Measurements from ENCODE around the gene THSD7B.

THSD7B gene

DNA sequence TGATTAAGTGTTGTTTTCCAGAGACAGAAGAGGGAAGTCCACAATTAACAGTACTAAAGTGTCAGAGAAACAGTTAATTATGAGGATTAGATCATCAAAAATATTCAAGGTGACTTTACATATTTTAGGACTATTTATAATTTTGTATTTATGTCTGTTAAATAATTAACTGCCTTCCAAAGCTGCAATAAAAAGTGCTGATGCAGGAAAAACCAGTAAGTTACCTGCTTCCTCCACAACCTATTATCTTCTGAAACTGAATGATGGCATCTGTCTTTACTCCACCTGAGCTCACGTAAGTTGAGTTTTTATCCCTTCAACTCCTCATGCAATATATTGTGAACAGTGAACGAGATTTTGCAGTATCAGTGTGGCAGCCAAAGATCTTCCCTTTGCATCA is 570.7 kb downstream of the THSD7B start:
- H3K36me3 ChIP-seq (ENCODE audit: insufficient read depth, low read length) = no peaks in the 10 kb centered on the region
- no peak overlapping the region for H3K4me2 ChIP-seq (ENCODE audit: low read length)
- no peak overlapping the region for H3K9ac ChIP-seq (ENCODE audit: low read depth, low read length)
- no peak overlapping the region for H3K4me3 ChIP-seq (ENCODE audit: low read length)
- H3K27me3 ChIP-seq (ENCODE audit: control insufficient read depth, insufficient read depth, low read length) = no peaks in the 10 kb centered on the region
- H3K9me3 ChIP-seq (replicated peaks; ENCODE audit: low read length) = no peaks in the 10 kb centered on the region
- peaks cover 7% of the 10 kb centered on the region for H3K4me1 ChIP-seq (ENCODE audit: control insufficient read depth, insufficient read depth, low read length)

DNA sequence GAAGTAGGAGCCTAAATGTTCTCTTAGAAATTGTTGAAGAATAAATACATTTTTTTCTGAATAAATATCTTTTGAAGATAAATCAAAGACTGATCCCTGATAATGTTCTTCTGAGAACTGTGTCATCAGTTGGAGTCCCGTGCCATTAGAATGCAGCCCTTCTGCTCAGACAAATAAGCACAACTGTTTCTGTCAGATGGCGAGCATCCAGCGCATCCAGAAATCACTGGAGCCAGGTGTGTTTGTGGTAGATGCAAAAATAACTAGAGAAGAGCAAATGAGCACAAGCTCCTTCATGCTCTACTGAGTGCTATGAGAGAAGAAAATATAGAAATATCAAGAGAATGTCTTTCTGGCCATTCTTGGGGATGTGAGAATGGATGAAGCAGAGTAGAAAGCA is 573.7 kb downstream of the THSD7B start:
- Histone ChIP-seq H3K4me1 (ENCODE audit: control insufficient read depth, insufficient read depth, low read length) (no peaks in the 10 kb centered on the region), H3K36me3 (ENCODE audit: insufficient read depth, low read length) (no peaks in the 10 kb centered on the region), H3K4me2 (ENCODE audit: low read length) (no peak overlapping the region), H3K27me3 (ENCODE audit: control insufficient read depth, insufficient read depth, low read length) (no peaks in the 10 kb centered on the region), H3K9me3 (replicated peaks; ENCODE audit: low read length) (no peaks in the 10 kb centered on the region), H3K9ac (ENCODE audit: low read depth, low read length) (no peak overlapping the region), H3K4me3 (ENCODE audit: low read length) (no peak overlapping the region)

DNA sequence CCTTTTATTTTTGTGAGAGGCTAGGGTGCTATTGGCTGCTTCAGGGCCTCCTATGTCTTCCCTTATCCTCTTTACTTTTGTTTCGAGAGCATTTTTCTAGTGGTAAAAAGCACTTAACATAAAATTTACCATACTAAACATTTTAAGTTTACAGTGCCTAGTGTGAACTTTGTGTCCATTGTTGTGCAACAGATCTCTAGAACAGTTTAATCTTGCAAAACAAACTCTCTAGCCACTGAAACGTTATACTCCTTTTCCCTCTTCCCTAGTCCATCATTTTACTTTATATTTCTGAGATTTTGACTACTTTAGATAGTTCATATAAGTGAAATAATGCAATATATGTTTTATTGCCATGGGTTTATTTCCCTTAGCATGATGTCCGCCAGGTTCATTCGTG is 580.6 kb downstream of the THSD7B start:
- H3K4me3 ChIP-seq (ENCODE audit: low read length) = no peak overlapping the region
- H3K9me3 ChIP-seq (replicated peaks; ENCODE audit: low read length) = no peaks in the 10 kb centered on the region
- no peaks in the 10 kb centered on the region for H3K4me1 ChIP-seq (ENCODE audit: control insufficient read depth, insufficient read depth, low read length)
- H3K27me3 ChIP-seq (ENCODE audit: control insufficient read depth, insufficient read depth, low read length) = no peaks in the 10 kb centered on the region
- H3K9ac ChIP-seq (ENCODE audit: low read depth, low read length) = no peak overlapping the region
- no peak overlapping the region for H3K4me2 ChIP-seq (ENCODE audit: low read length)
- no peaks in the 10 kb centered on the region for H3K36me3 ChIP-seq (ENCODE audit: insufficient read depth, low read length)

DNA sequence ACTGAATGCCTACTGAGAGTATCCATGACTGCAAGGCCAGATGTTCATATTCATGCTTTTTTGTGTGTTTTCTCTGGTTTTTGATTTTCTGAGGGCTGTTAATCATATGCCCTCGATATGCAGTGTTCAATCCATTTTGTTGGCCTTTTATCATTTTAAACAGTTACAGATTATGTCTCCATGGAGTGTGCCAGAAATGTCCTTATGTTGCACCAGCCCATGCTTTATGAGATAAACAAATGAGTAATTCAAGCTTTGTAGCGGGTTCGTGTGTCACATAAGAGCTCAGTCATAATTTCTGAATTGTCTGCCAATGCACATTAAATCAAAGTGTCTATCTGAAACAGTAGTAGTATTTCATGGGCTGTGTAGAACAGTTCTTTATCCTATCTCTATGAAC is 583.0 kb downstream of the THSD7B start:
- Histone ChIP-seq H3K4me3 (ENCODE audit: low read length) (no peak overlapping the region), H3K4me2 (ENCODE audit: low read length) (no peak overlapping the region), H3K9ac (ENCODE audit: low read depth, low read length) (no peak overlapping the region), H3K4me1 (ENCODE audit: control insufficient read depth, insufficient read depth, low read length) (no peaks in the 10 kb centered on the region), H3K27me3 (ENCODE audit: control insufficient read depth, insufficient read depth, low read length) (no peaks in the 10 kb centered on the region), H3K36me3 (ENCODE audit: insufficient read depth, low read length) (no peaks in the 10 kb centered on the region), H3K9me3 (replicated peaks; ENCODE audit: low read length) (no peaks in the 10 kb centered on the region)

DNA sequence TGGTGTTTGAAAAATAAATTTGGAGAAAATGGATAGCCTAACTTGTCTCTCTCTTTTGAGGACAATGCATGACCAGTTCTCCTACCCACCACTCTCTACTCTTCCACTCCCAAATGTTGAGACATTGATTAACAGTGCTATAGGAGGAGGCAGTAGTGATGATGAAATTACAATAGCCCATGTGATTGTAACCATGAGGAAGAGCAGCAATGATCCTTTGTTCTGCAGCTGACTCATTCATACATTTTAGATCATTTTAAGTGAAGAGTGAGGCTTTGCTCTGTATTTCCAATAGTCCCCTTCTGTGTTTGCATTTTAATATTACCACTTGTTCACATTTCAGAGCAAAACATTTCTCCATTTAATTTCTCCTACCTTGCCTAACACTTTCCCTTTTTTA is 592.3 kb downstream of the THSD7B start:
- H3K9ac ChIP-seq (ENCODE audit: low read depth, low read length) = no peak overlapping the region
- H3K36me3 ChIP-seq (ENCODE audit: insufficient read depth, low read length) = no peaks in the 10 kb centered on the region
- no peak overlapping the region for H3K4me2 ChIP-seq (ENCODE audit: low read length)
- H3K27me3 ChIP-seq (ENCODE audit: control insufficient read depth, insufficient read depth, low read length) = no peaks in the 10 kb centered on the region
- no peaks in the 10 kb centered on the region for H3K9me3 ChIP-seq (replicated peaks; ENCODE audit: low read length)
- no peak overlapping the region for H3K4me3 ChIP-seq (ENCODE audit: low read length)
- H3K4me1 ChIP-seq (ENCODE audit: control insufficient read depth, insufficient read depth, low read length) = no peaks in the 10 kb centered on the region

DNA sequence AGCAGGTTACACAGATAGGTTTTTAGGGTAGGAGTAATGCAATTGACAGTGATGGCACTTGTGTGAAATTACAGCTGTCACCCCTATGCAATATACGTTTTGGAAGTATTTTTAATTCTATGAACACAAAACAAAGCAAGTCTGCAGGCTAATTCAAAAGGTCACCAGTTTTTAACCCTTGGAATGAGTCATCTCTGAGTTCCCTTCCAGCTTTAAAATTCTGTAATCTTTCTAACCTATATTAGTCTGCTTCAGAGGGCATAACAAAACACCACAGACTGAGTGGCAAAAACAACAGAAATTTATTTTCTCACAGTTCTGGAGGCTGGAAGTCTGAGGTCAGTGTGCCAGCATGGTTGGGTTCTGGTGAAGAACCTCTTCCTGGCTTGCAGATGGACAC is 602.0 kb downstream of the THSD7B start:
- no peaks in the 10 kb centered on the region for H3K9me3 ChIP-seq (replicated peaks; ENCODE audit: low read length)
- H3K27me3 ChIP-seq (ENCODE audit: control insufficient read depth, insufficient read depth, low read length) = no peaks in the 10 kb centered on the region
- no peak overlapping the region for H3K4me3 ChIP-seq (ENCODE audit: low read length)

DNA sequence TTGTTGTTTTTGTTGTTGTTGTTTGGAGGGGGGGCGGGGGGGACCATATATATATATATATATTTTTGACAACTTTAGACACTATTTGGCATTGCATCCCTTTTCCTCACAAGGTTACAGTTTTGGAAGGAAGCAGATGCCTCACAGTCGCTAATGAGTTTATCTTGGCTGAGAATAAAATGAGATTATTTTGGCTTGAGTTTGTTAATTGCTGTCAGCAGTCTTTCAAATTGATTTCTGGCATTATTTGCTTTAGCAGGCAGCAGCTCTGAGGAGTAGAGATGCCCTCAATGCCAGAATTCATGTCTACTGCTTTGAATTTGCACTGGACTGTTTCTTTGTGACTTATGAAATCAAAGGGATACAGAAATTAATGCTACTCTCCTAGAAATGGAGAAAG is 603.8 kb downstream of the THSD7B start:
- Histone ChIP-seq H3K4me2 (ENCODE audit: low read length) (no peak overlapping the region), H3K4me3 (ENCODE audit: low read length) (no peak overlapping the region), H3K36me3 (ENCODE audit: insufficient read depth, low read length) (no peaks in the 10 kb centered on the region), H3K9me3 (replicated peaks; ENCODE audit: low read length) (no peaks in the 10 kb centered on the region), H3K9ac (ENCODE audit: low read depth, low read length) (no peak overlapping the region), H3K4me1 (ENCODE audit: control insufficient read depth, insufficient read depth, low read length) (peaks cover 11% of the 10 kb centered on the region), H3K27me3 (ENCODE audit: control insufficient read depth, insufficient read depth, low read length) (no peaks in the 10 kb centered on the region)

More for the DNA sequence above, 602.0 kb downstream of the THSD7B start:
- H3K9ac ChIP-seq (ENCODE audit: low read depth, low read length) = no peak overlapping the region
- H3K36me3 ChIP-seq (ENCODE audit: insufficient read depth, low read length) = no peaks in the 10 kb centered on the region
- peaks cover 11% of the 10 kb centered on the region for H3K4me1 ChIP-seq (ENCODE audit: control insufficient read depth, insufficient read depth, low read length)
- H3K4me2 ChIP-seq (ENCODE audit: low read length) = no peak overlapping the region

DNA sequence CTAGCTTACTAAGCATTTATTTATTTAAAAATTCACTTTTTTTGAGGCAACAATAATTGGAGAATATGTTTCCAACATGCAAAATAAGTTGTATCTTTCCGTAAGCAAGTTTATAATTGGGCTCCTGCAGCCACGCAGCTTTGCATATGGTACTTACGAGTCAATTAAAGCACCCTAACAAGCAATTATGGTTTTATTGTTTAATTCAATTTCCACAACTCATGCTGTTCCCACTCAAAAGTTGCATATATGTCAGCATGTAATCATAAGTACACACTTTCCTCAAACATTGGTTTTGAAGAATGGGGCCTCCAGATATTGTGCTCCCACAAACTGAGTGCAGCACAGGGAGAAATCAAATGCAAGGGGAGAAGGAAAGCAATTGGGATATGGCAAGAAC is 613.8 kb downstream of the THSD7B start:
- Histone ChIP-seq H3K27me3 (ENCODE audit: control insufficient read depth, insufficient read depth, low read length) (no peaks in the 10 kb centered on the region), H3K4me2 (ENCODE audit: low read length) (no peak overlapping the region), H3K9ac (ENCODE audit: low read depth, low read length) (no peak overlapping the region), H3K4me1 (ENCODE audit: control insufficient read depth, insufficient read depth, low read length) (no peaks in the 10 kb centered on the region), H3K36me3 (ENCODE audit: insufficient read depth, low read length) (no peaks in the 10 kb centered on the region), H3K9me3 (replicated peaks; ENCODE audit: low read length) (no peaks in the 10 kb centered on the region), H3K4me3 (ENCODE audit: low read length) (no peak overlapping the region)

DNA sequence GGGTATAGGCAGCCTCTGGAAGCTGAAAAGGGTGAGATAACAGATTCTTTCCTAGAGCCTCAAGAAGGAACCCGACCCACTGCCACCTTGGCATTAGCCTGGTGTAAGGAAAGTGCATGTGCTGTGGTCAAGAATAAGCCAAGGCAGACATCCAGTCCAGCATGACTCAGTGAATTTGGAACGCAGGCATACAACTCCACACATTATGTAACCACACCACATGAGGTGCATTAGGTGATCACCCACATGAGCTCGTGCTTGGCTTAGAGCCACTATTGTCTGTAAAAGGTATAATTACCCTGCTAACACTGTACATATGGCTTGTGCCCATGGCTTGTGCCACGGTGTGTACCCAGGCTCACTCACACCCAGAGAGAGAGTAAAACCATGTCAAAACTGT is 615.3 kb downstream of the THSD7B start:
- H3K4me2 ChIP-seq (ENCODE audit: low read length) = no peak overlapping the region
- H3K9ac ChIP-seq (ENCODE audit: low read depth, low read length) = no peak overlapping the region
- H3K9me3 ChIP-seq (replicated peaks; ENCODE audit: low read length) = no peaks in the 10 kb centered on the region
- H3K27me3 ChIP-seq (ENCODE audit: control insufficient read depth, insufficient read depth, low read length) = no peaks in the 10 kb centered on the region
- no peak overlapping the region for H3K4me3 ChIP-seq (ENCODE audit: low read length)
- no peaks in the 10 kb centered on the region for H3K4me1 ChIP-seq (ENCODE audit: control insufficient read depth, insufficient read depth, low read length)
- H3K36me3 ChIP-seq (ENCODE audit: insufficient read depth, low read length) = no peaks in the 10 kb centered on the region

DNA sequence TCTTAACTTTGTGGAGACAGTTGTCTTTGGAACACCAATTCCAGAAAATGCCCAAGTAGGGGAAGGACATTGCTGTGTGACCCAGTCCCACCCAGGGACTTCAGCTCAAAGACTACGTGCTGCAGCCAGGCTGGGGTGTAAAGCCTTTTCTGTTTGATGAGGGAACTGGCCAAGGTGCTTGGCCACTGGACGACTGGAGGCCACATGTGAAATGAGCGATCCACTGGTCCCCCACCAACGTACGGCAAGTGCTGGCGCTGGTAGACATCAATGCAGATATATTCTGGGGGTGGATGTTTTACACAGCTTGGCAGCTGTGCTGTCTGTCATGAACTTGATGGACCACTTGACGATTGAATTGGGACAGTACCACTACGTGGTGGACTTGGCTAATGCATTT is 616.4 kb downstream of the THSD7B start:
- no peak overlapping the region for H3K4me2 ChIP-seq (ENCODE audit: low read length)
- H3K4me1 ChIP-seq (ENCODE audit: control insufficient read depth, insufficient read depth, low read length) = no peaks in the 10 kb centered on the region
- no peak overlapping the region for H3K4me3 ChIP-seq (ENCODE audit: low read length)
- no peaks in the 10 kb centered on the region for H3K9me3 ChIP-seq (replicated peaks; ENCODE audit: low read length)
- H3K27me3 ChIP-seq (ENCODE audit: control insufficient read depth, insufficient read depth, low read length) = no peaks in the 10 kb centered on the region
- no peaks in the 10 kb centered on the region for H3K36me3 ChIP-seq (ENCODE audit: insufficient read depth, low read length)
- no peak overlapping the region for H3K9ac ChIP-seq (ENCODE audit: low read depth, low read length)

DNA sequence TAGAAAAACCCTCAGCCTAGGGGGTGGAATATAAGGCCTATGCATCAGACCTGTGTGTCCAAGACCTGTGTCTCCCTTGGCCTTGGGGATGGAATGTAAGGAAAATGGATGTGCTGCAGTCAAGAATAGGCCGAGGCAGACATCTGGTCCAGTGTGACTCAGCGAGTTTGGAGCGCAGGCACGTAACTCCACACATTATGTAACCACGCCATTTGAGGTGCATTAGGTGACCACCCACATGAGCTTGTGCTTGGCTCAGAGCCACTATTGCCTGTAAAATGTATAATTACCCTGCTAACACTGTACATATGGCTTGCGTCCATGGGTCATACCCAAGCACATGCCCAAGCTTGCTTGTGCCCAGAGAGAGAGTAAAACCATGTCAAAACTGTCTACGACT is 618.0 kb downstream of the THSD7B start:
- H3K4me3 ChIP-seq (ENCODE audit: low read length) = no peak overlapping the region
- no peaks in the 10 kb centered on the region for H3K4me1 ChIP-seq (ENCODE audit: control insufficient read depth, insufficient read depth, low read length)
- H3K36me3 ChIP-seq (ENCODE audit: insufficient read depth, low read length) = no peaks in the 10 kb centered on the region
- H3K9me3 ChIP-seq (replicated peaks; ENCODE audit: low read length) = no peaks in the 10 kb centered on the region
- no peak overlapping the region for H3K4me2 ChIP-seq (ENCODE audit: low read length)
- H3K9ac ChIP-seq (ENCODE audit: low read depth, low read length) = no peak overlapping the region
- no peaks in the 10 kb centered on the region for H3K27me3 ChIP-seq (ENCODE audit: control insufficient read depth, insufficient read depth, low read length)

DNA sequence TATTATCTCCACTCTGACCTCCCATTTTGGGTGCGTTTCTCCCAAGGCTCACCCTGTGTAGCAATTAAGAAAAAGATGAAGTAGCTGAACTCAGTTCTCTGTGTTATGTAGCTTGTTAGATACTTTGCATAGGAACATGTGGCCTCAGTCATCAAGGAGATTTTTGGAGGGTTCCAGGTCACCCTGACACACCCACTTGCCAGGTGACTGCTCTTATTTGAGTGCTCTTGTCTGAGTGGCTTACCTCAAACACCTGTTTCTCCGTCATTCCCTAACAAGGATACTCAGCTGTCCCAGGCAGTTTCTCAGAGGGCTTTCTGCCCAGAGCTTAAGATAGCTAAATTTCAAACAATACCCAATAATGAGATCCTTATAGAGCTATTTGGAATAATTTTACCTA is 621.7 kb downstream of the THSD7B start:
- H3K4me1 ChIP-seq (ENCODE audit: control insufficient read depth, insufficient read depth, low read length) = no peaks in the 10 kb centered on the region
- H3K4me2 ChIP-seq (ENCODE audit: low read length) = no peak overlapping the region
- H3K27me3 ChIP-seq (ENCODE audit: control insufficient read depth, insufficient read depth, low read length) = no peaks in the 10 kb centered on the region
- H3K4me3 ChIP-seq (ENCODE audit: low read length) = no peak overlapping the region
- H3K9ac ChIP-seq (ENCODE audit: low read depth, low read length) = no peak overlapping the region
- H3K36me3 ChIP-seq (ENCODE audit: insufficient read depth, low read length) = no peaks in the 10 kb centered on the region
- H3K9me3 ChIP-seq (replicated peaks; ENCODE audit: low read length) = no peaks in the 10 kb centered on the region
